GM23248 (cell line): ENCODE measurements around the gene MAP3K5. TPM values are rescaled to one million over a fixed set of nuclear protein-coding genes. Genes with fewer than 3 reads are reported as not detected.

Experiments
- DNase-seq: peaks from one replicate; pipeline ENCODE4 v3.0.0-alpha.2; 2015
- H2AFZ ChIP-seq: fragments of 200-600 bp; sonication (generic); 2 replicates; pipeline ENCODE4 v1.6.1; 2016; ENCODE audit warnings: antibody characterized with exemption
- H3F3A ChIP-seq: fragments of 200-600 bp; sonication (generic); 2 replicates; pipeline ENCODE4 v1.6.1; 2016; ENCODE audit warnings: mild to moderate bottlenecking, antibody characterized with exemption, mixed run types; ENCODE audit not compliant: insufficient read depth
- H3K27ac ChIP-seq: fragments of 200-600 bp; sonication (generic); 2 replicates; pipeline ENCODE4 v1.5.1; 2016; ENCODE audit warnings: mild to moderate bottlenecking
- H3K27me3 ChIP-seq: fragments of 200-600 bp; sonication (generic); replicated peaks from 2 replicates; pipeline ENCODE4 v1.6.1; 2016; ENCODE audit warnings: mild to moderate bottlenecking; ENCODE audit not compliant: insufficient read depth
- H3K36me3 ChIP-seq: fragments of 200-600 bp; sonication (generic); 2 replicates; pipeline ENCODE4 v1.6.1; 2016; ENCODE audit warnings: low read depth, mild to moderate bottlenecking
- H3K4me1 ChIP-seq: fragments of 200-600 bp; sonication (generic); 2 replicates; pipeline ENCODE4 v1.6.1; 2016; ENCODE audit warnings: mild to moderate bottlenecking; ENCODE audit not compliant: insufficient read depth
- H3K4me2 ChIP-seq: fragments of 200-600 bp; sonication (generic); one replicate; pipeline ENCODE4 v1.6.1; 2016; ENCODE audit warnings: mild to moderate bottlenecking; ENCODE audit not compliant: unreplicated experiment
- H3K4me3 ChIP-seq: fragments of 200-600 bp; sonication (generic); 2 replicates; pipeline ENCODE4 v1.5.1; 2016; ENCODE audit warnings: mild to moderate bottlenecking
- H3K79me2 ChIP-seq: fragments of 200-600 bp; sonication (generic); 2 replicates; pipeline ENCODE4 v1.6.1; 2016; ENCODE audit warnings: mild to moderate bottlenecking; ENCODE audit not compliant: insufficient read depth
- H3K9ac ChIP-seq: fragments of 200-600 bp; sonication (generic); 2 replicates; pipeline ENCODE4 v1.6.1; 2016; ENCODE audit warnings: mild to moderate bottlenecking
- H3K9me2 ChIP-seq: fragments of 200-600 bp; sonication (generic); 2 replicates; pipeline ENCODE4 v1.6.1; 2016; ENCODE audit warnings: mixed run types, mild to moderate bottlenecking, moderate library complexity; ENCODE audit not compliant: insufficient read depth
- H3K9me3 ChIP-seq: fragments of 200-600 bp; sonication (generic); one replicate; pipeline ENCODE4 v1.6.1; 2017; ENCODE audit warnings: low read depth
- H4K20me1 ChIP-seq: fragments of 200-600 bp; sonication (generic); 2 replicates; pipeline ENCODE4 v1.6.0; 2016; ENCODE audit not compliant: insufficient read depth
- EZH2 ChIP-seq: fragments of 200-600 bp; sonication (generic); IDR thresholded peaks from 2 replicates; pipeline ENCODE4 v1.6.1; 2018; ENCODE audit warnings: antibody characterized with exemption, mild to moderate bottlenecking; ENCODE audit not compliant: insufficient read depth, poor library complexity, severe bottlenecking
- EZH2phosphoT487 ChIP-seq: fragments of 200-600 bp; sonication (generic); IDR thresholded peaks from 2 replicates; pipeline ENCODE4 v1.6.1; 2018; ENCODE audit warnings: antibody characterized with exemption, moderate library complexity, mild to moderate bottlenecking, low read depth; ENCODE audit not compliant: insufficient read depth
- WGBS, 2 experiments: methylation state at CpG; one replicate each; pipeline ENCODE4 v1.1.6; 2015 to 2017; ENCODE audit warnings: low lambda C conversion rate in 2 of 2, low coverage in 1 of 2; ENCODE audit errors: missing lambda C conversion rate in 2 of 2; 5-methylcytosine and 5-hydroxymethylcytosine counted together
- in situ Hi-C: fragments of 300-500 bp; cut with MboI; formaldehyde crosslinking; loops from 2 replicates; pipeline ENCODE4 v1.15.0; 2020
- polyA plus RNA-seq: library from polyadenylated mRNA; unstranded; fragments of >200 nt; fragmentation: Nextera tagmentation; extraction: Ambion mirVana; gene quantifications from 2 replicates; pipeline ENCODE4 v1.2.1, GENCODE V29; 2016
- total RNA-seq: library from RNA; depleted of rRNA; stranded (reverse); fragments of >200 nt; shearing (Covaris generic); gene quantifications from 2 replicates; pipeline ENCODE4 v1.2.3, GENCODE V29; 2014

MAP3K5 gene
- total and polyA plus RNA-seq, 2 experiments from 2014 or later, result 1.4 to 4.1 TPM

DNA sequence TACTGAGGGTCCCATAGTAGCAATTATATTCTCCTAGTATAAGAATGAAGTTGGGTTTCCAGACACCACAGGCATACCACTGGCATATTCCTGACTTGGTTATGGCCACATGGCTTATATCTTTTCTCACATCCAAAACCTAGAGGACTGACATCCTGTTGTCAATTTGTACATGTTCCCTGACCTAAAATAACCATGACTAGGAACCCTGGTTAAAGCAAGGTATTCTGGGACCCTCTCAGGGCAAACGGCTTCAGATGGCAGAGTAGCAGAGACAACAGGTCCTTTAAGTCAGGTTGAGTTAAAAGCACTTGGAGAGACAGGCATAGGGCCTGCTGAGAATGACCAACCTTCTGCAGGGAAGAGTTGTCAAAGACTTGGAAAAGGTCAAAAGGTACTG, 12.6 kb downstream of the MAP3K5 start:
- H3K9me3 ChIP-seq, result no peaks in the 10 kb centered on the region
- H3K4me1 ChIP-seq, result peaks cover 19% of the 10 kb centered on the region
- no peaks in the 10 kb centered on the region for H3K9me2 ChIP-seq
- no peaks in the 10 kb centered on the region for H3K36me3 ChIP-seq
- DNase-seq, result no peak
- 0 out of 2 replicates have a peak, but pooled peaks cover 5% of the 10 kb centered on the region for H3K79me2 ChIP-seq
- H3K4me3 ChIP-seq, result no peak overlapping the region
- H4K20me1 ChIP-seq, result no peaks in the 10 kb centered on the region
- H3K27ac ChIP-seq, result no peak overlapping the region
- H3K4me2 ChIP-seq, result no peak overlapping the region
- no peaks in the 10 kb centered on the region for H3K27me3 ChIP-seq
- in situ Hi-C loops, result loop anchor here (10.0 kb wide), 1 partner anchor 135 kb away; no protein-coding TSS in a partner anchor
- TF ChIP-seq EZH2phosphoT487 (no peak), EZH2 (no peak)
- H3F3A ChIP-seq, result peaks cover 15% of the 10 kb centered on the region
- 89 to 100% methylated on average over 1 of the region's 1 CpG for WGBS, 2 experiments
- H3K9ac ChIP-seq, result no peak overlapping the region
- H2AFZ ChIP-seq, result no peak overlapping the region

DNA sequence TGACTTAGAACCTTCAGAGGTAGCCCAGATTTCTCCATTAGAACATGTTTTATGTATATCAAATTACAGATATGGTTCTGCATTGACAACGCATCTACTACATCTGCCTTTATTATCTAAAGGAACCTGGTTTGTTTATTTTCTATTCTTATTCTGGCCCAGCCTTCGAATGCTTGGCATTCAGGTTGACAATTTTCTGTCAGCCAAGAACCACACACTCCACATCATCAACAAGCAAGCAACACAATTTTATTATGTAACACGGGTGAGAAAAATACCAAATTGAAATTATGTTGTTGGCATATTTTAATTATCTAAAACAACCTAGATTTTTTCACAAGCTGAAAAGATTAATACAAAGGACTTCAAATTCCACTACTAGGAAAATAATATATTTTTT, 14.6 kb downstream of the MAP3K5 start:
- 69 to 70% methylated on average over 3 of the region's 3 CpGs for WGBS, 2 experiments
- in situ Hi-C loops, result no loop called here

DNA sequence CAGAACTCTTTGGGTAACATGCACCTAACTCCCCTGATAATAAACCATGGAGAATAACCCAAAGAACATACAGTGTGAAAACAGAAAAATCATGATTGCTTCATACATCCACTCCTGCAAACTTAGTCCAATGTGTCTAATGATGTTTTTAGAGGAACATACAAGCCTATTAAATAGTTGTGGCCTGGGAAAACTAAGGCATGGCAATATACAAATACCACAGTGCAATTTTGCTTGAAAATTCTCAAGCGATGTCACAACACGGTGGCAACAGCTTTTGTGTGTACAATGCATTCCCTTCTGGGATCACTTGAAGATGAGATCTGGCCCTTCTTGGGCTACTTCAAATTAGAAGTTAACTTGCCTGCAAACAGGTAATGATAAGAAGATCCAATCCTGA, 16.7 kb downstream of the MAP3K5 start:
- H2AFZ ChIP-seq, result no peak overlapping the region
- in situ Hi-C loops, result no loop called here
- H3K79me2 ChIP-seq, result 0 out of 2 replicates have a peak, but pooled peaks cover 5% of the 10 kb centered on the region
- WGBS, 2 experiments, result 88 to 92% methylated on average over 2 of the region's 2 CpGs
- no peaks in the 10 kb centered on the region for H3K9me3 ChIP-seq
- H3K9ac ChIP-seq, result no peak overlapping the region
- no peak overlapping the region for H3K27ac ChIP-seq
- H3K36me3 ChIP-seq, result no peaks in the 10 kb centered on the region
- DNase-seq, result no peak
- H4K20me1 ChIP-seq, result no peaks in the 10 kb centered on the region
- no peaks in the 10 kb centered on the region for H3K27me3 ChIP-seq
- TF ChIP-seq EZH2 (no peak), EZH2phosphoT487 (no peak)
- no peak overlapping the region for H3K4me3 ChIP-seq
- H3K4me1 ChIP-seq, result peaks cover 10% of the 10 kb centered on the region
- peaks cover 9% of the 10 kb centered on the region for H3F3A ChIP-seq
- no peak overlapping the region for H3K4me2 ChIP-seq
- H3K9me2 ChIP-seq, result no peaks in the 10 kb centered on the region

More for the DNA sequence above, 14.6 kb downstream of the MAP3K5 start:
- no peak overlapping the region for H3K4me3 ChIP-seq
- H3K9ac ChIP-seq, result no peak overlapping the region
- no peaks in the 10 kb centered on the region for H3K9me2 ChIP-seq
- H3K79me2 ChIP-seq, result 0 out of 2 replicates have a peak, but pooled peaks cover 5% of the 10 kb centered on the region
- TF ChIP-seq EZH2phosphoT487 (no peak), EZH2 (no peak)
- no peak overlapping the region for H3K27ac ChIP-seq
- no peaks in the 10 kb centered on the region for H3K27me3 ChIP-seq
- no peaks in the 10 kb centered on the region for H4K20me1 ChIP-seq
- no peak overlapping the region for H3K4me2 ChIP-seq
- H3K4me1 ChIP-seq, result peaks cover 19% of the 10 kb centered on the region
- no peaks in the 10 kb centered on the region for H3K36me3 ChIP-seq
- H2AFZ ChIP-seq, result no peak overlapping the region
- no peaks in the 10 kb centered on the region for H3K9me3 ChIP-seq
- H3F3A ChIP-seq, result peaks cover 16% of the 10 kb centered on the region
- no peak for DNase-seq

DNA sequence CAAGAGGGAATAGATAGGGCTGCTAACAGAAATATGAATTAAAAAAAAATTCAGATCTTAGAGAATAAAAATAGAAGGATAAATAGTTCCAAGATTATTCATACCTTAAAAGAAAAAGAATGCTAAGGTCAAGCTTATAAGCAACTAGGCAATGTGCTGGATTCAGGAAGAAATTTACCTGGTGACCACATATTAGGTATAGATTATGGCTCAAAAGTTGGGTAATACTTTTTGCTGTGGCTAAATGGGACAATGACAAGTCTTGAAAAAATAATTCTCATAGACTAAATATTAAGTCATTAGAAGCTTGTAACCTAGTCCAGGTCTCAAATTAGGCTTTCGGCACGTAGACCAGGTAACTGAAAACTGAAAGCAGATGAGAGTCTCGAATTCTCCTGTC, 17.2 kb downstream of the MAP3K5 start:
- Histone ChIP-seq H3K9ac (no peak overlapping the region), H2AFZ (no peak overlapping the region), H3K4me2 (peak overlapping the region; percentile 43), H3K27ac (no peak overlapping the region), H4K20me1 (no peaks in the 10 kb centered on the region), H3K79me2 (0 out of 2 replicates have a peak, but pooled peaks cover 5% of the 10 kb centered on the region), H3K9me3 (no peaks in the 10 kb centered on the region), H3K9me2 (no peaks in the 10 kb centered on the region), H3K36me3 (no peaks in the 10 kb centered on the region), H3F3A (peaks cover 9% of the 10 kb centered on the region), H3K4me3 (no peak overlapping the region), H3K27me3 (no peaks in the 10 kb centered on the region), H3K4me1 (peaks cover 10% of the 10 kb centered on the region)
- 87 to 90% methylated on average over 3 of the region's 3 CpGs for WGBS, 2 experiments
- no peak for DNase-seq
- no peak for TF ChIP-seq EZH2phosphoT487
- TF ChIP-seq EZH2, result no peak
- in situ Hi-C loops, result no loop called here
